HG02623 (cell line): Measurements from ENCODE around the gene NOC2L.

ENCODE experiments used
- ATAC-seq: cut with Tn5 transposase; IDR thresholded peaks from one replicate; pipeline ENCODE4 v1.9.1; 2021; ENCODE audit warnings: moderate library complexity; ENCODE audit not compliant: unreplicated experiment

Gene NOC2L

DNA sequence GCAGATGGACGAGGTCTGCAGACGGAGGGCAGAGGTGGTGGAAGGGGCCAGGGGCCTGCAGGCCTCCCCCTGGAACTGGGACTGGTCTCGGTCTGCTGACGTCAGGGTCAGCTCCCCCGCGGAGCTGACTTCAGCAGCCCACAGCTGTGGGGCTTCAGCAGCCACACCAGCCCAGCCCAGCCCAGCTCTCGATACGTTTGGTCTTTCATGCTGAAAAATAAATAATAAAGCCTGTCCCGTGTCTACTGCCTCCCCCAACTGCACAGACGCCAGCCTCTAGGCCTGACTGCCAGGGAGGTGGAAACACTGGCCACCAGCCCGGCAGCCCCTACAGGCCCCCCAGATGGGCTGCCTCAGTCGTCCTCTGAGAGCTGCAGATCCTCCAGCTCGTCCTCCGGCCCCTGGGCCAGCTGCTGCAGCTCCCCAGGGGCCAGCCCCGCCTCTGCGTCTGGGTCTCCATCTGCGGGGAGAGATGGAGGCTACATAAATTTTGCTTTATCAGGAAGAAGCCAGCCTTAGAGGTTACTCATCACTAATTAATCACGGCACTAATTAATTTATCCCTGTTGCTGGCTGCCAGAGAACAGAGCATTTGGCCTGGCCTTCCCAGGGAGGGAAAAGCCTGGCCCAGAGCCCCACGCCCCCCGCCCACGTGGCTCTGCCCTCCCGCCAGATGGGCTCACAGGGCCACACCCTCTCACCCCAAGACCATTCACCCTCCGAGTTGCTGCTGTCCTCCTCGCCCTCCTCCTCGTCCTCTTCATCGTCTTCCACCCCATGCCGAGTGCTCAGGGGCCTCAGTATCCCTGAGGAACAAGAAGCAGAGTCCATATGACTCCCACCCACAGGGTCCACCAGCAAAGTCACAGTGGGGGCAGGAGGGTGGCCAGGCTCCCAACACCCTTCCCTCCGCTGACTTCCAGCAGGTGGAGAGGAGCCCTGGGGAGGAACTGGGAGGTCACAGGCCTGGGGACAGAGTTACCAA is 14.4 kb downstream of the NOC2L start:
- ATAC-seq = no peak

DNA sequence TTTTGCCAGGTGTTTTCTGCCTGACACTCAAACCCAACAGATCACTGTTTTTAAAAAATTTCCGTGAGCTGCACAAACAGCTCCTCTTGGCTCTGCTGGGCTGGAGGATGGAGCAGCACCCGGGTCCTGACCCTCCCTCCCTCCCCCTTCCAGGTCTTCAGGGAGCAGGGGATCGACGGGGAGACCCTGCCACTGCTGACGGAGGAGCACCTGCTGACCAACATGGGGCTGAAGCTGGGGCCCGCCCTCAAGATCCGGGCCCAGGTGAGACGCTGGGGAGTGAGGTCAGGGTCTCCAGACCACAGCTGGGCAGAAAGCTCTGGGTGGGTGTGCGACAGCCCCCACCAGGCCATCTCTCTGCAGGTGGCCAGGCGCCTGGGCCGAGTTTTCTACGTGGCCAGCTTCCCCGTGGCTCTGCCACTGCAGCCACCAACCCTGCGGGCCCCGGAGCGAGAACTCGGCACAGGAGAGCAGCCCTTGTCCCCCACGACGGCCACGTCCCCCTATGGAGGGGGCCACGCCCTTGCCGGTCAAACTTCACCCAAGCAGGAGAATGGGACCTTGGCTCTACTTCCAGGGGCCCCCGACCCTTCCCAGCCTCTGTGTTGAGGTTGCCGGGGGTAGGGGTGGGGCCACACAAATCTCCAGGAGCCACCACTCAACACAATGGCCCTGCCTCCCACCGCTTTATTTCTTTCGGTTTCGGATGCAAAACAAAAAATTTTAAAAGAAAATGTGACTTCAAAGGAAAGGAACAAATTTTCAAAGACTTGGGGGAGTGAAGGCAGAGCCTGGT is 15.3 kb downstream of the NOC2L start:
- ATAC-seq = no peak

DNA sequence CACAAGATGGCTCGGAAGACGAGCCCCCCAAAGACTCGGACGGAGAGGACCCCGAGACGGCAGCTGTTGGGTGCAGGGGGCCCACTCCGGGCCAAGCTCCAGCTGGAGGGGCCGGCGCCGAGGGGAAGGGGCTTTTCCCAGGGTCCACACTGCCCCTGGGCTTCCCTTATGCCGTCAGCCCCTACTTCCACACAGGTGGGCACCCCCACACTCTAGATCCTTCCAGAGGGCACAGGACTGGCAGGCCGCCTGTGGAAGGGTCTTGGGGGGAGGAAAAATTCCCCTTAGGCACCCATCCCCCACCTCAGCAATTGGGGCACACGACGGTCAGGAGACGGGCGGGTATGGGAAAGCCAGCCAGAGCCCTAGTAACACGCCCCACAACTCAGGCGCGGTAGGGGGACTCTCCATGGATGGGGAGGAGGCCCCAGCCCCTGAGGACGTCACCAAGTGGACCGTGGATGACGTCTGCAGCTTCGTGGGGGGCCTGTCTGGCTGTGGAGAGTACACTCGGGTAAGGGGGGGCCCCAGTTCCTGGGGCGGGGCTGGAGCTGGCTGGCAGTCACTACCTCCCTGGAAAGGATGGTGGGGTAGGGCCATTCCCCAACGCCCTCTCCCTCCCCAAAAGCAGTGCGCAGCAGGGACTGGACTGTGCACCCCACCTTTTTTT is 16.1 kb downstream of the NOC2L start:
- ATAC-seq = no peak

DNA sequence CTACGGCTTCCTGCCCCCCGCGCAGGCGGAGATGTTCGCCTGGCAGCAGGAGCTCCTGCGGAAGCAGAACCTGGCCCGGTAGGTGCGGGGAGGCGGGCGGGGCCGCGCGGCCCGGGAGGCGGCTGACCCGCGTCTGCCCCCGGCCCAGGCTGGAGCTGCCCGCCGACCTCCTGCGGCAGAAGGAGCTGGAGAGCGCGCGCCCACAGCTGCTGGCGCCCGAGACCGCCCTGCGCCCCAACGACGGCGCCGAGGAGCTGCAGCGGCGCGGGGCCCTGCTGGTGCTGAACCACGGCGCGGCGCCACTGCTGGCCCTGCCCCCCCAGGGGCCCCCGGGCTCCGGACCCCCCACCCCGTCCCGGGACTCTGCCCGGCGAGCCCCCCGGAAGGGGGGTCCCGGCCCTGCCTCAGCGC is 16.6 kb downstream of the NOC2L start:
- no peak for ATAC-seq

DNA sequence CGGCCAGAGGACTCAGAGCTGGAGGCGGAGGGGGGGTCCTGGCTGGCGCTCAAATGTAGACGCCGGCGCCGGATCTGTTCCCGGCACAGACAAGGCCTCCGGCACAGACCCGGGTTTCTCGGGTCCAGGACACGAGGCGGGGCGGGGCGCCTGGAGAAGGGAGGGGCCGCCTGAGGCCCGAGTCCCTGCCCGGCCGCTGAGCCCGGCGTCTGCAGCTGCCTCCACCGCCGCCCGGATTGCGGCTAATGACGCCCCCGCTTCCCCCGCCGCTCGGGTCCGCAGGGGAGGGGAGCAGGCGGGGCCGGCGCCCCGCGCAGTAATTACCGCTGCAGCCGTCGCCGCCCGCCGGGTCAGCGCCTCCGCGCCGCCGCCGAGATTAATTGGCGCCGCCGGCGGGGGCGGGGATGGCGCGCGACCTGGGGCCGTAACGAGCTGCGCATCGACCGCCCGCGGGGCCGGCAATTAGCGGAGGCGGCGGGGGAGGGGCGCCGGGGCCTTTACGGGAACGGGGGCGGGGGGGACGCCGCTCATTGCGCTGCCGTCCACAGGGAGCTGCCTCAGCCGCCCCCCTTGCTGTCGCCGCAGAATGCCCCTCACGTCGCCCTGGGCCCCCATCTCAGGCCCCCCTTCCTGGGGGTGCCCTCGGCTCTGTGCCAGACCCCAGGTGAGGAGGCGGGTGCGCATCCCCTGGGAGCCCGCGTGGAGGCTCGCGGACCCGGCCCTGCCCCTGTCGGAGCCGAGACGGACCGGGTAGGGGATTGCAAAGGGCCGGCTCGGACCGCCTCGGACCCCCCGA is 17.3 kb downstream of the NOC2L start:
- no peak for ATAC-seq

DNA sequence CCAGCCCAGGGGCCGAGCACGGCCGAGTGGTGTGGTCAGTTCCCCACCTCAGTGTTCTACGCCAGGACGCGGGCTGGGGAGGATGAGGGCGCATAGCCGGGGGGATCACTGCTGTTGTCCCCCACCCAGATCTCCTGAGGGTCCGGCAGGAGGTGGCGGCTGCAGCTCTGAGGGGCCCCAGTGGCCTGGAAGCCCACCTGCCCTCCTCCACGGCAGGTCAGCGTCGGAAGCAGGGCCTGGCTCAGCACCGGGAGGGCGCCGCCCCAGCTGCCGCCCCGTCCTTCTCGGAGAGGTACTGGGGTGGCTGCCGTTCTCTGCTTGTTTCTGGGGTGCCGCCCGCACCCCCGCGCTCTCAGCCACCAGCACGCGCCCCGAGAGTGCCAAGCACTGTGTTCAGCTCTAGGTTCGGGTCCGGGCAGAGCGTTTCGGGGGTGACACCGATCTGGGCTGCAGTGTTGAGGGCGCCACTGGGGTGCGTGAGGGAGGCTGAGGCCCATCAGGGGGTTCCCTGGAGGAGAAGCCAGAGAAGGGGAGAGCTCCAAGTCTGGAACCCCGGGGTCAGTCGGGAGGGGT is 18.0 kb downstream of the NOC2L start:
- ATAC-seq = no peak

DNA sequence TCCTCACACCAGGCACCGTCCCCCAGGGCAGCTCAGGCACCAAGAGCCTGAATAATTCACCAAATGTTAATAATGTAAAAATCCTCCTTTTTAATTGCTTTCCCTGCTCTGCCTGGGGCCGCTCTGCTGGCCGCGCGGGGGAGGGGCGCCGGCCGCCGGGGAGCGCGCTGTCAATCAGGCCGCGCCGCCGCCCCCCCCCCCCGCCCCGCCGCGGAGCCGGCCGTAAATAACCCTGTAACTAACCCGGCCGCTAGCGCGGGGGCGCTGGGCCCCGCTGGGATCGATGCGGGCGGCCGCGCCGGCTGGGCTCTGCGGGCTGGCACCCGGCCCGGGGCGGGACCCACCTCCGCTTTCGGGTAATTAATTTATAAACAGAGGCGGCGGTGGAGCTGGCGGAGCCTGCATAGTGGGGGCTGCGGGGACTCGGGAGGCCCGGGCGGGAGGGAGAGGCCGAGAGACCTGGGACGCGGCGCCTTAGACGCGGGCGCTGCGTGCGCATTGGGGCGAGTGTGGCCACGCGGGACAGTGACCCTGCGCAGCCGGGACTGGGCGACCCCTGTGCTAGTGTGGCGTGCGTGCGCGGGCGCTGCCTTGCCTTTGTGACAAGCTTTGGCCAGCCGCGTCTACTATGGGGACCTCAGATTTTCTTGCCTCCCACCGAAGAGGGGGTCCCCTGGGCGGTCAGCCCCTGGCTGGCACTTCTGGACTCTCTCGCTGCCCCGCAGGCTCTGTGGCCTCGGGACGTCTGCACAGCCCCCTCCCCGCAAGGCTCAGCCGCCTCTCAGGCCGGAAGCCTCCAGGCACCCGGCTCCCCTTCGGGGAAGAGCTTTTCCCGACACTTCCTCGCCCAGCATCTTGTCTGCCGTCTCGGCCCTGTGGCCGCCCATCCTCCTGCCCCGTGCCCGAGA is 18.7 kb downstream of the NOC2L start:
- ATAC-seq = no peak

DNA sequence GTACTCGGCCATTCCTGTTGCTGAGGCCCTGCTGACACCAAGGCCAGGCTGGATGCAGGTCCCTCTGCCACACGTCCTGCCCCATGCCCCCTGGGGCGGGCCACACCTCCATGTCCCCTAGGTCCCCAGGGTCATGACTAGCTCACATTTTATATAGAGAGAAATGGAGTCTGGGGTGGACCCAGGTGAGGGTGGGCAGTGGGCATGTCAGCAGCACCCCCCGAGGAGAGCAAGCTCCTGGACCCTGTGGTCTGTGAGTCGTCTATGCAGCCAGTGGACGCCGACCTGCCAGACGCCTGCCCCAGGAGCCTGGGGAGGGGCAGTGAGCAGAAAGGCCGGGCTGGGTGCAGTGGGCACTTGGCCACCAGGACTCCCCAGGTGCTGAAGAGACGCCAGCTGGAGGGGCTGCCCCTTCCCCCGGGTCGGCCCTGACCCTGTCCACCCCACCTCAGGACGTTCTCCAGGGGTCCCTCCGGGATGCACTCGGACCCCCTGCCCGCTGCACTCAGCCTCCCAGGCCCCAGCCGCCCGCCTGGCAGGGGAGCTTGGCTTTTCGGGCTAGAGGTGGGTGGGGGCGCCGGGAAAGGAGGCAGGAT is 19.4 kb downstream of the NOC2L start:
- no peak for ATAC-seq

DNA sequence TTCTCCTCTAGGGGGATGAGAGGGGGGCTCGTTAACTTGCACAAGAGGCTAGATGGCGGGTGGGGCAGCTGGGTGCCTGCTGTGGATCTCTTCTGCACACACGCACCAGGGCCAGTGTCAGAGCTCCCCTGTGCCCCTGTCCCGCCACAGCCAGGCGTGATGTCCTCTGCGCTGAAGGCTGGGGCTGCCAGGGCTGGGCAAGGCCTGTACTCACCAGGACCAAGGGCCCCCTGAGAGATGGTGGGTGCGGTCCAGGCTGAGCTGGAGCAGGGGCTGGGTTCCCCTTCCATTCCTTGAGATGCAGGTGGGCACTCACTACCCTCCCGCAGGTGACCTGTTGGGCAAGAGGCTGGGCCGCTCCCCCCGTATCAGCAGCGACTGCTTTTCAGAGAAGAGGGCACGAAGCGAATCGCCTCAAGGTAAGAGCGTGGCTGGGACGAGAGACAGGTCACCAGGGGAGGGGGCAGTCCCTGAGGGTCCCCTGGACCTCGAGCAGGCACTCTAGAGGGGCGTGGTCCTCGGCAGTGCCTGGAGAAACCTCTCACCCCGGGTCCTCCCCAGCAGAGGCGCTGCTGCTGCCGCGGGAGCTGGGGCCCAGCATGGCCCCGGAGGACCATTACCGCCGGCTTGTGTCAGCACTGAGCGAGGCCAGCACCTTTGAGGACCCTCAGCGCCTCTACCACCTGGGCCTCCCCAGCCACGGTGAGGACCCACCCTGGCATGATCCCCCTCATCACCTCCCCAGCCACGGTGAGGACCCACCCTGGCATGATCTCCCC is 20.2 kb downstream of the NOC2L start:
- no peak for ATAC-seq

DNA sequence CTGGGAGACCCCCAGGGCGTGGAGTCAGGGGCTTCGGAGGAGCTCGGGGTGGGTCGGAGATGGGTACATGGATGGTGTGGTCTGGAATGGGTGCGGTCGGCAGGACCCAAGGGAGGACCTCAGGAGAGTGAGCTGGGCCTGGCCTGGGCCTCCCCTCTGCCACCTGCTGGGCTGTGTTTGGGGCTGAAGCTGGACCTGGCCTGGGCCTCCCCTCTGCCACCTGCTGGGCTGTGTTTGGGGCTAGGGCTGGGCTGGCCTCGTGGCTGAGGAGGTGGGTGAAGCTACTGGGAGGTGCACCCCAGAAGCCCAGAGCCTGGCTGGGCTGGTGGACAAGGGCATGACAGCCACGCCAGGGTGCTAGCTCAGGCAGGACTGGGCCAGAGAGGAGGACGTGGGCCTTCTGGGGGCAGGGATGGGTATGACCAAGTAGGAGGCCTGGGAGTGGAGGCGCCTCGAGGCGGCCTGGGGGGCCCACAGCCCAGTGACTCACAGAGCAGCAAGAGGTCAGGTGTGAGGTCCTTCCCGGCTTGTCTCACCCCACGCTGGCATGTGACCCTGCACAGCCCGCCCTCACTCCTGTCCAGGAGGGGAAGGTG is 20.9 kb downstream of the NOC2L start:
- no peak for ATAC-seq

DNA sequence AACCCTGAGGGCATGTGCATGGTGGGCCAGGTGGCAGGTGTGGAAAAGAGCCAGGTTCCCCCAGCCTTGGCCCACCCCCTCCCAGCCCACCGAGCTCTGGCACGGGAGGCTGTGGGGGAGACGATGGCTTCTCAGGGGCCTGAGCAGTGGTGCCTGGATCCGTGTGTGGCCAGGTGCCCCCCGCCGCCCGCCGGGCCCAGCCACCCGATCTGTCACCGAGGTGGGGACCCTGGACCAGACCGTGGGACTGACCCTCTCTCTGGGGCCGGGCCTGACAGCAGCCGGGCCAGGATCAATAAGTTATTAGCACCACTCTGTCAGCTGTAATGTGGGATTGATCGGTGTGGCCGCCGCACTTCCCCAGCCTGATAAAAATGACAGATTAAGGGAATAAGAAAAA is 21.5 kb downstream of the NOC2L start:
- no peak for ATAC-seq

DNA sequence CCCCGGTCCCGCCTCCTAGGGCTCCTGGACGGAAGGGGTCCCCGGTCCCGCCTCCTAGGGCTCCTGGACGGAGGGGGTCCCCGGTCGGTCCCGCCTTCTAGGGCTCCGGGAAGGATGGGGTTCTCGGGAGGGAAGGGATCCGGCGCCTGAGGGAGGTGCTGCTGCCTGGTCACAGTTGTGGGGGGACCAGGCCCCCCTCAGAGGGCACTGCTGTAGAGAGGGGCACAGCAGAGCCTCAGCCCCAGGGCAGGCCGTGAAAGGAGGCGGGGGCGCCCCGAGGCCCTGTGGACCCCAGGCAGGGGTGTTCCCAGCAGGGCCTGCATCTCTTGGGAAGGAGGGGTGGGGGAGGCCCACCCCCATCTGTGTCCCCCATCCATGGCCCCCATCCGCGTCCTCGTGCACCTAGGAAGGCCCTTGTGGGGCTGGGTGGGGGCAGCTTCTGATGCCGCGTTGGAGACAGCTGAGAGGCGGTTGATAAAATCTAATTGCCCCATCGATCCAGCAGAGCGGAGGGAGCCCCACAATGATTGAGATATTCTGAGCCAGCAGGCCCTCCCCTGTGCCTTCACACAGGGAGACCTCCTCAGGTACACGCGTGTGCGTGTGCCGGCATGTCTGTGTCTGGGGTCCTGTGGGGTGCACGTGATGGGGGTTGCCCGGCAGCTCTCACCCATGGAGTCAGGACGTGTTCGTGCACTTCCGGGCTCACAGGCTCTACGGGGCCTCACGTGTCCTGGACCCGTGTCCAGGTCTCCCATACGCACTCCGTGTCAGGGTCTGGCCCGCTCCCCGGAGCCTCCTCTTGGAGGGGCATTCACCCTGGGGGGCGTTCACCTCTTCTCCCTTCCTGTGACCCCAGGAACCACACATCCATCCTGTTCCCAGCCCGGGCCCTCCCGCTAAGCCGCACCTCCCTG is 22.4 kb downstream of the NOC2L start:
- ATAC-seq = no peak

DNA sequence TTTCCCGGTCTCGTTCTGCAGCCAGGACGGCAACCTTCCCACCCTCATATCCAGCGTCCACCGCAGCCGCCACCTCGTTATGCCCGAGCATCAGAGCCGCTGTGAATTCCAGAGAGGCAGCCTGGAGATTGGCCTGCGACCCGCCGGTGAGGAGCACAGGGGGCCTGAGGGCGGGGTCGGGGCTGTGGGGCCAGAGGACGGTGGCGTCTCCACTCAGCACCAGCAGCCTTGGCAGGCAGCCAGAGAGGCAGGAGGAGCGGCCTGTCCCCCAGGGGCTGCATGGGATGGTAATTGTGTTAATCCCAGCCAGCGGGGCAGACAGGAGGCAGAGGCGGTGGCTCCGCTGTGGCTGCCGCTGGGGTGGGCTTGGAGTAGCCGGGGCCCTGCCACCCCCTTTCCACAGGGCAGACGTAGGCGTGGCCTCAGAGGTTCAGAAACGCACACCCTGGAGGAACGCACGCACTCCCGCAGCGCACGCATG is 23.3 kb downstream of the NOC2L start:
- no peak for ATAC-seq

DNA sequence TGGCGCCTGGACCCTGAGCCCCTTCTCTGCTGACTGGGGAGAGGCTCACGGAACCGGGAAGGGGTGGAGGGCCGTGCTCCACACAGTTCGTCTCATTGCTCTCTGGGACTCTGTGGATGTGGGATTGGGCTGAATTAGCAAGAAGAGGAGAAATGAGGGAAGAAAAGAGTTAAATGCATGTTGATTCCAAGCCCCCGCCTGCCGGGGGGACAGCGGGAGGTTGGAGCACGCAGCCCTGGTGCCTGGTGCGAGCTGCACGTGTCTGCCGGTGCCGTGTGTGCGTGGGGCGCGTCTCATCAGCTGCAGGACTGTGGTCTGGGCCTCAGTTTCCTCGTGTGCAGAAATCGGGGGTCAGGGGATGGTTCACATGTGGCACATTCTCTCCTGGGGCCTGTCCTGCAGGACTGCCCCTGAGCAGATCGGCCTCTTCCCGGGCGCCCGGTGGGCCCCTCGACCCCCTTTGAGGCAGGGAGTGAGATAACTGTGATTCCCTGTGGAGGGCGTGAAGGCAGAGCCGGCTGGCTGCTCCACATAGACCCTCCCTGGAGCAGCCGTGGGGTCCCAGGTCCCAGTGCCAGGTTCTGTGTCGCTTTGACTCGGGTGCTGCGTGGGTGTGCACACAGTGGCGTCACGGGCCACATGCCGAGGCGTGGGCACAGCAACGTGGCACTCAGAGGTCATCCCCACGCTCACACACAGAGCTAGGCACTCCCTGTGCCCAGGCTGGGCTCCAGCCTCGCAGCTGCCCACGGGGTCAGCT is 23.9 kb downstream of the NOC2L start:
- ATAC-seq = no peak

DNA sequence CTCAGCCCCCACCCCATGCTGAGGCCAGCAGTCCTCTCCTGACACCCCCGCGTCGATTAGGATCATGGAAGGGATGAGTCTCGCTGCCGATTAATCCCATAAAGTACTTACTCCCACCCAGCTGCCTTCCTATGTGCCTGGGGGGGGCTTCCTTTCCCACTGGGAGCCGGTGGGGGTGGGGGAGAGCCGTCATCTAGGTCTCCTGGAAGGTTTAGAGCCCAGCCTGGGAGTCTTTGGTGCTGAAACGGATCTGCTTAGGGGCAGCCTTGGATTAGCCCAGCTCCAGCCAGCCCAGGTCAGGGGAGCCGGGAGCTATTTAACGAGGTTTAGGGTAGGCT is 25.5 kb downstream of the NOC2L start:
- no peak for ATAC-seq
